Stimulated activated CD4-positive, alpha-beta T cell treated with anti-CD3 and anti-CD28 coated beads, TNF-alpha, amount 100 ng/mL, for 4 hours (primary cell): ENCODE measurements around the gene PCDHGB3.
"Not testable (repeated sequence)": the region's sequence is repeated elsewhere in the genome, so short reads cannot be mapped to it uniquely, and the experiment has no call there.

ENCODE experiments used
- DNase-seq, 3 experiments: peaks; one replicate each; pipeline ENCODE4 v3.0.0-alpha.2; 2020; ENCODE audit warnings: low read depth in 3 of 3

PCDHGB3 gene

DNA sequence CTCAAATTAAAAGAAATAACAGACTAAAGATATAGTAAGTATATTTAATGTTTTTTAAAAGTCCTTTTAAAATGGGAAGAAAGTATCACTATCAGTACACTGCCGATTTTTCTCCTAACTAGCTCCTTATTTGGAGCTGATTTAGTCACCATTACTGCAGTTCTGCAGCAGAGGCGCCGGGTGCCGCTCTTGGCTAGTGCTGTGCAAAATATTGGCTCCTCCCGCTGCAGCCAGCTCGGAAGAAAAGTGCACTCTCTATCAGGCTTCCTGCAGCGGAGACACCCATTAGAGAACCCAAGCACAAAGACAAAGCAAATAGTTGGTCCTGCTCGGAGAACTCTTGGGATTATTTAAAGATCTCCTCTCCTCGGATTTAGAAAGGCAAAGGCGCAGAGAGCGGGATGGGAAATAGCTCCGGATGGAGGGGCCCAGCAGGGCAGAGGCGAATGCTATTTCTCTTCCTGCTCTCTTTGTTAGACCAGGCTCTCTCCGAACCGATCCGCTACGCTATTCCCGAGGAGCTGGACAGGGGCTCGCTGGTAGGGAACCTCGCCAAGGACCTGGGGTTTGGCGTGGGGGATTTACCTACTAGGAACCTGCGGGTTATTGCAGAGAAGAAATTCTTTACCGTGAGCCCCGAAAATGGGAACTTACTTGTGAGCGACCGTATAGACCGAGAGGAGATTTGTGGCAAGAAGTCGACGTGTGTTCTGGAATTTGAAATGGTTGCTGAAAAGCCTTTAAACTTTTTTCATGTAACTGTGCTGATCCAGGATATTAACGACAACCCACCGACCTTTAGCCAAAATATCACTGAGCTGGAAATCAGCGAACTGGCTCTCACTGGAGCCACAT is at the start of gene PCDHGB3:
TSS of gene PCDHGB3 (plus strand) at position 249 of the 855 bp plus-strand sequence. CDS start at position 402, 153 bp downstream.
- no peak for DNase-seq

DNA sequence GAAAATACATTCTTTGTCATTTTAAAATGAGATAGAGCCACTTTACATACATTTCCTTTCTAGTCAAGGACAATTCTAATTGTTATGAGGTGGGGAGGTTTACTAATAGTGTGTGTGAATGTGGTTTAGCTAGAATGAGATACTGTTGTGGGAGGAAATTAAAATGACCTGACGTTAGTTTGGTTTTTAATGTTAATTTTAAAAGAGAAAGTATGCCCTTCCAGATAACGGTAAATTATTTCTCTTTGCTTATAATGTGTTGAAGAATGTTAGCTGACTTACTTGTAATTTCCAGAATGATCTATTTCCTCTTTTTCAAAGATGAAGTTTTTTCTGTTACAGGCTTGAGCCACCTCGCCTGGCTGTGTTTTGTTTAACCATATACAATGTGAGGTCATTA is 47.8 kb upstream of the PCDHGB3 start:
- no peak for DNase-seq

DNA sequence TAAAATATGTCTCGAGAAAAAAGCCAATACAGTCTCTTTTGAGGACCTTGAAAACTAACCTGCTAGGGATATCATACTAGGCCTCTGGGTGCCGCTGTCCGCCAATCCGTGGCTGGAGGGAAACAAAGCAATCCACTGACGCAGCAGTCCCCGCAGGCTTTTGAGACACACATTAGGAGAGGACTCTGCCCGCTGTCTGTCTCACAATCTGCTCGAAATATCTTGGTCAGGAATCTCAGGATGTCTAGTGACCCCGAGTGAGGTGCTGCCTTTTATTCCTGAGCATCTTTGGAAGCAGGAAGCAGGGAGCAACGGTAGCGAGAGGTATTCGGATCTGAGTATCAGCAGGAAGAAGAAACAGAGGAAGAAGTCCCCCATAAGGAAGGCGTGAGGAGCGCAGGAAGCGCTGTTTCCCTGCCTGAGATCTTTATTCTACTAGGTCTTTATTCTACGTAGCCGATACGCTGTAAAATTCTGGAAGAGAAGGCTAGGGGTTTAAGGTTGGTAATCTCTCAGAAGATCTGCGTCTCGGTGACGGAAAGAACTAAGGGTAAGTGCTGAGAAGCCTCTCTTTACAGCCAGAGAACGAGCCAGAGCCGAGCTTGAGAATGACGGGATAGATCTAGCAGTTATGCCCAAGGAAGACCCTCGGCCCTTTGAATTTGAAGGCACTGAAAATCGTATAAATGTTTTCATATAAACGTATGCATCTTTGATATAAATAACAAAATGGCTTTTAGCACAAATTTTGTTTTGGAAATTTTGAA is 43.8 kb upstream of the PCDHGB3 start:
- DNase-seq, result peak; percentile 25 to 41 (median 35)

- no peak for DNase-seq
Measured at GRCh38 chr5:141328231-141328630, 41.8 kb upstream of the PCDHGB3 start.

- no peak for DNase-seq
Measured at GRCh38 chr5:141330299-141331080, 39.6 kb upstream of the PCDHGB3 start, which contains the start of gene PCDHGA1. PCDHGA1 (plus strand) TSS chr5:141330514.

DNA sequence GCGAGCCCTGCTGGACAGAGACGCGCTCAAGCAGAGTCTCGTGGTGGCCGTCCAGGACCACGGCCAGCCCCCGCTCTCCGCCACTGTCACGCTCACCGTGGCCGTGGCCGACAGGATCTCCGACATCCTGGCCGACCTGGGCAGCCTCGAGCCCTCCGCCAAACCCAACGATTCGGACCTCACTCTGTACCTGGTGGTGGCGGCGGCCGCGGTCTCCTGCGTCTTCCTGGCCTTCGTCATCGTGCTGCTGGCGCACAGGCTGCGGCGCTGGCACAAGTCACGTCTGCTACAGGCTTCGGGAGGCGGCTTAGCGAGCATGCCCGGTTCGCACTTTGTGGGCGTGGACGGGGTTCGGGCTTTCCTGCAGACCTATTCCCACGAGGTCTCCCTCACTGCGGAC is 37.5 kb upstream of the PCDHGB3 start:
- DNase-seq, result not testable (repeated sequence)

- no peak for DNase-seq
Measured at GRCh38 chr5:141338538-141339306, 31.3 kb upstream of the PCDHGB3 start, which contains the start of gene PCDHGA2. PCDHGA2 (plus strand) TSS chr5:141338760.

DNA sequence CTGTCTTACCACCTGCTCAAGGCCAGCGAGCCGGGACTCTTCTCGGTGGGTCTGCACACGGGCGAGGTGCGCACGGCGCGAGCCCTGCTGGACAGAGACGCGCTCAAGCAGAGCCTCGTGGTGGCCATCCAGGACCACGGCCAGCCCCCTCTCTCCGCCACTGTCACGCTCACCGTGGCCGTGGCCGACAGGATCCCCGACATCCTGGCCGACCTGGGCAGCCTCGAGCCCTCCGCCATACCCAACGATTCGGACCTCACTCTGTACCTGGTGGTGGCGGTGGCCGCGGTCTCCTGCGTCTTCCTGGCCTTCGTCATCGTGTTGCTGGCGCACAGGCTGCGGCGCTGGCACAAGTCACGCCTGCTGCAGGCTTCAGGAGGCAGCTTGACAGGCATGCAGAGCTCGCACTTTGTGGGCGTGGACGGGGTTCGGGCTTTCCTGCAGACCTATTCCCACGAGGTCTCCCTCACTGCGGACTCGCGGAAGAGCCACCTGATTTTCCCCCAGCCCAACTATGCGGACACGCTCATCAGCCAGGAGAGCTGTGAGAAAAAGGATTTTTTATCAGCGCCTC is 29.2 kb upstream of the PCDHGB3 start:
- DNase-seq, result not testable (repeated sequence)

- no peak for DNase-seq
Measured at GRCh38 chr5:141342773-141343172, 27.3 kb upstream of the PCDHGB3 start.

- DNase-seq, result no peak
Measured at GRCh38 chr5:141343242-141343952, 26.6 kb upstream of the PCDHGB3 start, which contains the start of gene PCDHGA3. PCDHGA3 (plus strand) TSS chr5:141343829; CDS start chr5:141344034, 205 bp downstream.

- DNase-seq, result no peak
Measured at GRCh38 chr5:141343953-141344463, 26.0 kb upstream of the PCDHGB3 start.

DNA sequence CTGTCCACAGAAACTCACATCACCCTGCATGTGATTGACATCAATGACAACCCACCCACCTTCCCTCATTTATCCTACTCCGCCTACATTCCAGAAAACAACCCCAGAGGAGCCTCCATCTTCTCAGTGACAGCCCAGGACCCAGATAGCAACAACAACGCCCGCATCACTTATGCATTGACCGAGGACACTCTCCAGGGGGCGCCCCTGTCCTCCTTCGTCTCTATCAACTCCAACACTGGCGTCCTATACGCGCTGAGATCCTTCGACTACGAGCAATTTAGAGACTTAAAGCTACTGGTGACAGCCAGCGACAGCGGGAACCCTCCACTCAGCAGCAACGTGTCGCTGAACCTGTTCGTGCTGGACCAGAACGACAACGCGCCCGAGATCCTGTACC is 24.7 kb upstream of the PCDHGB3 start:
- DNase-seq, result no peak

DNA sequence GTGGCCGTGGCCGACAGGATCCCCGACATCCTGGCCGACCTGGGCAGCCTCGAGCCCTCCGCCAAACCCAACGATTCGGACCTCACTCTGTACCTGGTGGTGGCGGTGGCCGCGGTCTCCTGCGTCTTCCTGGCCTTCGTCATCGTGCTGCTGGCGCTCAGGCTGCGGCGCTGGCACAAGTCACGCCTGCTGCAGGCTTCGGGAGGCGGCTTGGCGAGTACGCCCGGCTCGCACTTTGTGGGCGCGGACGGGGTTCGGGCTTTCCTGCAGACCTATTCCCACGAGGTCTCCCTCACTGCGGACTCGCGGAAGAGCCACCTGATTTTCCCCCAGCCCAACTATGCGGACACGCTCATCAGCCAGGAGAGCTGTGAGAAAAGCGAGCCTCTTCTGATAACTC is 24.0 kb upstream of the PCDHGB3 start:
- not testable (repeated sequence) for DNase-seq

DNA sequence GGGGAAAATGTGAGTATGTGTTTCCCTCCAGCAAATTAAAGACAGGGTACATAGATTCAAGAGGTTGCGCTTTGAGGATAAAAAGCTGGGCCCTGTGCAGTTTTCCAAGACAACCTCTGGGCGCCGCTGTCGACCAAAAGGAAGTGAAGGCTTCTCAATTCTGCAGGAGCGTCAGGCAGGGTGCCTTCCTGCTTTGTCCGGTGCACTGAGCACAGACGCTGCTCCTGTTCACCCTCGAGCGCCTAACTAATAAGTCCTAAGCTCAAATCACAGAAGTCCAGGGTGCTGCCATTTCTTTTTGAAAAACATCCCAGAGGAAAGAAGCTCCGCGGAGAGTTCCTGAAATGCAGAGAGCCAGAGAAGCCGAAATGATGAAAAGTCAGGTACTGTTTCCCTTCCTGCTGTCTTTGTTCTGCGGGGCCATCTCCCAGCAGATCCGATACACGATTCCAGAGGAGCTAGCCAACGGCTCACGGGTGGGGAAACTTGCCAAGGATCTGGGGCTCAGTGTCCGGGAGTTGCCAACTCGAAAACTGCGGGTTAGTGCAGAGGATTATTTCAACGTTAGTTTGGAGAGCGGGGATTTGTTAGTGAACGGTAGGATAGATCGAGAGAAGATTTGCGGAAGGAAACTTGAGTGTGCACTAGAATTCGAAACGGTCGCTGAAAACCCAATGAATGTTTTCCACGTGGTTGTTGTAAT is 20.0 kb upstream of the PCDHGB3 start, which contains the start of gene PCDHGB1:
TSS of gene PCDHGB1 (plus strand) at position 183 of the 703 bp plus-strand sequence. CDS start at position 345, 162 bp downstream.
- no peak for DNase-seq

- no peak for DNase-seq
Measured at GRCh38 chr5:141351591-141351990, 18.5 kb upstream of the PCDHGB3 start.

DNA sequence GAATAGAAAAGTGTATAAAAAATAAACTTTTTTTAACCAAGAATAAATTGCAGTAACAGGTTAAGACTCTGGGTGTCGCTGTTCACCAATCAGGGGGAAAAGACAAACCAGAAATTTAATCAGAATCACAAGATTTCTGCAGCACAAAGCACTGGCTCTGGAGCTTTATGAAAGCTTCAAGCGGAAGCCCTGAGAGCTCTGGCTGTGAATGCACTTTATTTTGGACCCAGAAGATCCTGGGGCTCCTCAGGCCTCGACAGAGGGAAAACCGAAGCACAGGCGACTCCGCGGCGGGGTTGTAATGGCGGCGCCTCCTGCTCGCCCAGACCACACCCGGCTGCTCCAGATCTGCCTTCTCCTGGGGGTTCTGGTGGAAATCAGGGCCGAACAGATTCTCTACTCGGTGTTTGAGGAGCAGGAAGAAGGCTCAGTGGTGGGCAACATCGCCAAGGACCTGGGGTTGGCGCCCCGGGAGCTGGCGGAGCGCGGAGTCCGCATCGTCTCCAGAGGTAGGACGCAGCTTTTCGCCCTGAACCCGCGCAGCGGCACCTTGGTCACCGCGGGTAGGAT is 15.1 kb upstream of the PCDHGB3 start, which contains the start of gene PCDHGA4:
TSS of gene PCDHGA4 (plus strand) at position 122 of the 570 bp plus-strand sequence. CDS start at position 209, 87 bp downstream.
- no peak for DNase-seq

DNA sequence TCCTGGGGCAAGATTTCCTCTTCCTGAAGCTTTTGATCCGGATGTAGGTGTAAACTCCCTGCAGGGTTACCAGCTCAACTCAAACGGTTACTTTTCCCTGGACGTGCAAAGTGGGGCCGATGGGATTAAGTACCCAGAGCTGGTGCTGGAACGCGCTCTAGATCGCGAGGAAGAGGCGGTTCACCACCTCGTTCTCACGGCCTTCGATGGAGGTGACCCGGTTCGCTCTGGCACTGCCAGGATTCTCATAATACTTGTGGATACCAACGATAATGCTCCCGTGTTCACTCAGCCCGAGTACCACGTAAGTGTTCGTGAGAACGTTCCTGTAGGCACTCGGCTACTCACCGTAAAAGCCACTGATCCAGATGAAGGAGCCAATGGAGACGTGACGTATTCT is 14.4 kb upstream of the PCDHGB3 start:
- DNase-seq, result no peak

GRCh38 chr5:141356133-141356532 is 13.9 kb upstream of the PCDHGB3 start:
- DNase-seq, result no peak
